Gastroesophageal sphincter (tissue), 3 donors: Measurements from ENCODE around the gene CPED1.

Source experiments
- CTCF ChIP-seq, 4 experiments: fragments of 200-600 bp in 2 of 4; fragments of 450-650 bp in 2 of 4; sonication (generic) in 1 of 4; IDR thresholded peaks; one replicate each; pipeline ENCODE4 v1.5.1; 2017 to 2019; ENCODE audit warnings: antibody characterized with exemption in 4 of 4, mild to moderate bottlenecking in 2 of 4, moderate library complexity in 2 of 4
- EP300 ChIP-seq: sonication (generic); formaldehyde crosslinking; IDR thresholded peaks from one replicate; pipeline ENCODE4 v1.6.1; 2017; ENCODE audit warnings: antibody characterized with exemption, mild to moderate bottlenecking
- POLR2A ChIP-seq, 2 donors: fragments of 450-650 bp; IDR thresholded peaks; one replicate each; pipeline ENCODE4 v1.6.1; 2017; ENCODE audit warnings: antibody characterized with exemption in 2 of 2, mild to moderate bottlenecking in 2 of 2, moderate library complexity in 1 of 2
- POLR2AphosphoS5 ChIP-seq: sonication (generic); formaldehyde crosslinking; IDR thresholded peaks from one replicate; pipeline ENCODE4 v1.6.1; 2017; ENCODE audit warnings: antibody characterized with exemption

GRCh38 chr7:121034929-121035328, 46.4 kb downstream of the CPED1 start:
- TF ChIP-seq POLR2AphosphoS5: no peak
- no peak for TF ChIP-seq CTCF (IDR thresholded peaks at IDR 0.05)
- TF ChIP-seq EP300: no peak
- no peak for TF ChIP-seq POLR2A (IDR thresholded peaks at IDR 0.05)
